HTR-8/SVneo (cell line): ENCODE measurements around the gene MUS81.
"Not testable (repeated sequence)": the region's sequence is repeated elsewhere in the genome, so short reads cannot be mapped to it uniquely, and the experiment has no call there.

Experiments used
- DNase-seq: peaks from one replicate; pipeline ENCODE4 v3.0.0; 2011; ENCODE audit warnings: low spot score, mixed read lengths; ENCODE audit not compliant: insufficient read length
- FAIRE-seq: peaks from 2 replicates; lab custom pipeline; 2011; peaks lifted over from hg19 to GRCh38; lab: Jason Lieb, UNC

Gene MUS81

GRCh38 chr11:65844231-65844872 is 15.9 kb upstream of the MUS81 start:
- DNase-seq = no peak
- no peak for FAIRE-seq

- DNase-seq (no peak), FAIRE-seq (no peak)
Observed at GRCh38 chr11:65847746-65848145, 12.5 kb upstream of the MUS81 start.

- DNase-seq, FAIRE-seq: not testable (repeated sequence)
Observed at GRCh38 chr11:65848693-65849092, 11.5 kb upstream of the MUS81 start.

- no peak for DNase-seq
- FAIRE-seq = peak; percentile 4
Observed at GRCh38 chr11:65849366-65849765, 10.9 kb upstream of the MUS81 start.

- FAIRE-seq (peak; percentile 57), DNase-seq (no peak)
Observed at GRCh38 chr11:65849771-65850216, 10.4 kb upstream of the MUS81 start.

- FAIRE-seq = peak; percentile 58
- DNase-seq = no peak
Observed at GRCh38 chr11:65850217-65851082, 9.8 kb upstream of the MUS81 start.

GRCh38 chr11:65851083-65851579 is 9.1 kb upstream of the MUS81 start:
- DNase-seq (no peak), FAIRE-seq (peak; percentile 62)

GRCh38 chr11:65851811-65852507 is 8.3 kb upstream of the MUS81 start:
- FAIRE-seq = peak; percentile 48
- no peak for DNase-seq

GRCh38 chr11:65852508-65853245 is 7.6 kb upstream of the MUS81 start:
- DNase-seq (no peak), FAIRE-seq (peak; percentile 44)

- no peak for FAIRE-seq
- DNase-seq = no peak
Observed at GRCh38 chr11:65853246-65853979, 6.8 kb upstream of the MUS81 start.

GRCh38 chr11:65854161-65854592 is 6.1 kb upstream of the MUS81 start:
- no peak for DNase-seq
- no peak for FAIRE-seq

- DNase-seq = no peak
- no peak for FAIRE-seq
Observed at GRCh38 chr11:65854852-65855837, 5.1 kb upstream of the MUS81 start.

GRCh38 chr11:65855927-65856363 is 4.3 kb upstream of the MUS81 start:
- no peak for DNase-seq

GRCh38 chr11:65856689-65857499 is 3.3 kb upstream of the MUS81 start:
- peak; percentile 73 for DNase-seq
- FAIRE-seq = peak; percentile 66

More at GRCh38 chr11:65855927-65856363, 4.3 kb upstream of the MUS81 start:
- FAIRE-seq = no peak

GRCh38 chr11:65857500-65857852 is 2.8 kb upstream of the MUS81 start:
- no peak for DNase-seq

GRCh38 chr11:65857853-65858680 is 2.2 kb upstream of the MUS81 start, which contains the start of gene CFL1:
Gene CFL1, minus strand, starts transcription at chr11:65858180. Its CDS starts 81 bp downstream, at chr11:65858099.
- FAIRE-seq (peak; percentile 94), DNase-seq (peak; percentile 96)

More at GRCh38 chr11:65857500-65857852, 2.8 kb upstream of the MUS81 start:
- FAIRE-seq = no peak
